Left lung (tissue), 10 donors: ENCODE measurements around the gene ANKRD65. TPM values are rescaled to one million over a fixed set of nuclear protein-coding genes. Genes with fewer than 3 reads are reported as not detected.

Experiments used
- ATAC-seq: fragments of 200-7000 bp; cut with Tn5 transposase; one replicate; pipeline ENCODE4 v1.9.1; 2020; ENCODE audit warnings: moderate library complexity
- DNase-seq, 4 donors: peaks; one replicate each; pipeline ENCODE4 v3.0.0-alpha.2; 2013 to 2020
- H3K27ac ChIP-seq, 2 donors: fragments of 200-600 bp; sonication (generic) in 1 of 2; one replicate each; pipeline versions ENCODE4 v1.5.0 to v1.8.0; 2020 to 2021
- H3K27me3 ChIP-seq, 2 donors: fragments of 200-600 bp; sonication (generic) in 1 of 2; one replicate each; pipeline versions ENCODE4 v1.5.0 to v1.8.0; 2020 to 2021
- H3K36me3 ChIP-seq, 2 donors: fragments of 200-600 bp; sonication (generic) in 1 of 2; one replicate each; pipeline versions ENCODE4 v1.5.0 to v1.8.0; 2020 to 2021
- H3K4me1 ChIP-seq, 2 donors: fragments of 200-600 bp; one replicate each; pipeline ENCODE4 v1.8.0; 2021
- H3K4me3 ChIP-seq, 2 donors: fragments of 200-600 bp; sonication (generic) in 1 of 2; one replicate each; pipeline versions ENCODE4 v1.5.0 to v1.8.0; 2020 to 2021; ENCODE audit warnings: mild to moderate bottlenecking in 1 of 2
- H3K9me3 ChIP-seq, 2 donors: fragments of 200-600 bp; sonication (generic) in 1 of 2; one replicate each; pipeline versions ENCODE4 v1.5.0 to v1.8.0; 2020 to 2021
- intact Hi-C, 2 donors: fragments of 100-400 bp; cut with DNase I; formaldehyde crosslinking; loops; one replicate each; pipeline versions ENCODE4 v1.11.2 to v1.14.2; 2022
- polyA plus RNA-seq, 6 donors: library from polyadenylated mRNA; unstranded; fragments of 120-200 nt; gene quantifications; one replicate each; pipeline ENCODE4 v1.2.1, GENCODE V29; 2013; ENCODE audit not compliant: insufficient read length in 6 of 6
- total RNA-seq, 2 donors: library from RNA; stranded (reverse); fragmentation: NEBNext Ultra II Directional; extraction: Animal tissue kit (Norgen Biotek cat#: 25700); gene quantifications; one replicate each; pipeline ENCODE4 v1.2.1, GENCODE V29; 2021
- TF ChIP-seq, protein P1 (sequence below), 2 donors: fragments of 200-600 bp; sonication (generic) in 1 of 2; IDR thresholded peaks; one replicate each; pipeline versions ENCODE4 v1.5.0 to v1.8.0; 2021; ENCODE audit warnings: antibody characterized with exemption in 2 of 2
- donor health status: DM: no; HTN: yes; CAD: no.
- donor health status: DM: no; HTN: no; CAD: no.

ANKRD65 gene
- total and polyA plus RNA-seq, 8 donors, result 18.4 to 41.6 (median 31.7) TPM

DNA sequence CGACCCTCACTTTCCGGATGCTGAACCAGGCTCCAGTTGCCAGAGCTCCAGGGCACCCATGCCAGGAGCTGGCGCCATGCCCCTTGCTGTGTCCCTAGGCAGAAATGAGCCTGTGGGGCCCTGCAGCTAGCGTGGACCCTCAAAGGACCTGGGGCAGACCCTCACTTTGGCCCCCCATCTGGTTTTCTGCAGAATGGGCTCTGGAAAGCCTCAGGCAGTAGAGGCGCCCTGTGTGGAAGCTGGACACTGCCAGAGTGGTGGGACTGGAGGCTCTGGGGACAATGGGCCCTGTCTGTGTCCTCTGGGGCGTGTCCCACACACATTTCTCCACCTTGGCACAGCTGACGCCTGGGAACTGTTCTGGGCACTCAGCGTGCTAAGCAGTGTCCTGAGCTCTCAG, 39.8 kb downstream of the ANKRD65 start:
- no peak for ATAC-seq
- Histone ChIP-seq H3K36me3 (peaks cover 0 to 36% of the 10 kb centered on the region in 2 donors), H3K27me3 (no peaks in the 10 kb centered on the region), H3K9me3 (no peaks in the 10 kb centered on the region), H3K27ac (no peak overlapping the region), H3K4me3 (no peak overlapping the region), H3K4me1 (peaks cover 0 to 3% of the 10 kb centered on the region in 2 donors)
- TF ChIP-seq, protein P1, sequence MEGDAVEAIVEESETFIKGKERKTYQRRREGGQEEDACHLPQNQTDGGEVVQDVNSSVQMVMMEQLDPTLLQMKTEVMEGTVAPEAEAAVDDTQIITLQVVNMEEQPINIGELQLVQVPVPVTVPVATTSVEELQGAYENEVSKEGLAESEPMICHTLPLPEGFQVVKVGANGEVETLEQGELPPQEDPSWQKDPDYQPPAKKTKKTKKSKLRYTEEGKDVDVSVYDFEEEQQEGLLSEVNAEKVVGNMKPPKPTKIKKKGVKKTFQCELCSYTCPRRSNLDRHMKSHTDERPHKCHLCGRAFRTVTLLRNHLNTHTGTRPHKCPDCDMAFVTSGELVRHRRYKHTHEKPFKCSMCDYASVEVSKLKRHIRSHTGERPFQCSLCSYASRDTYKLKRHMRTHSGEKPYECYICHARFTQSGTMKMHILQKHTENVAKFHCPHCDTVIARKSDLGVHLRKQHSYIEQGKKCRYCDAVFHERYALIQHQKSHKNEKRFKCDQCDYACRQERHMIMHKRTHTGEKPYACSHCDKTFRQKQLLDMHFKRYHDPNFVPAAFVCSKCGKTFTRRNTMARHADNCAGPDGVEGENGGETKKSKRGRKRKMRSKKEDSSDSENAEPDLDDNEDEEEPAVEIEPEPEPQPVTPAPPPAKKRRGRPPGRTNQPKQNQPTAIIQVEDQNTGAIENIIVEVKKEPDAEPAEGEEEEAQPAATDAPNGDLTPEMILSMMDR (IDR thresholded peaks at IDR 0.05), result no peak
- intact Hi-C loops, result no loop called here
- no peak for DNase-seq

DNA sequence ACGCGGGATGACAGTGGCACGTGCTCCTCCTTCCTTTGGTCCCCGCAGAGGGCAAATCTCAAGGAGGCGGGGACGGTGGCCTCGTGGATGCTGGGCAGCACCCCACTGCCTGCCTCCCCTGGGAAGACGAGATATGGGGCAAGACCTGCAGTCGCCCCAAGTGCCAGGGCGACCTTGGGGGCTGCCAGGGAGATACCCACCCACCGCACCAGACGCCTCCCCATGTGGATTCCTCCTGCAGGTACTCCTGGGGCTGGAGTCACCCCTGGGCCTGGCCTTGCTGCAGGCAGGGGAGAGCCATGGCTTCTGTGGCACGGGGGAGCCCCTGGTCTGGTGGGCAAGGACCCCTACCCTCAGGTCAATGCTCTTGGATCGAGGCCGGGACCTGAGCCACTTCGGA, 40.2 kb downstream of the ANKRD65 start:
- Histone ChIP-seq H3K4me3 (no peak overlapping the region), H3K36me3 (peaks cover 0 to 32% of the 10 kb centered on the region in 2 donors), H3K4me1 (peaks cover 0 to 7% of the 10 kb centered on the region in 2 donors), H3K27ac (no peak overlapping the region), H3K9me3 (no peaks in the 10 kb centered on the region), H3K27me3 (no peaks in the 10 kb centered on the region)
- DNase-seq (no peak), ATAC-seq (no peak)
- intact Hi-C loops, result no loop called here
- TF ChIP-seq, protein P1 (IDR thresholded peaks at IDR 0.05), result no peak

GRCh38 chr1:1377540-1378205, 43.4 kb downstream of the ANKRD65 start:
- H3K4me3 ChIP-seq, result no peak overlapping the region
- peak in 1 of 4 donors; percentile 59 for DNase-seq
- H3K36me3 ChIP-seq, result peaks cover 0 to 32% of the 10 kb centered on the region in 2 donors
- no peak for ATAC-seq
- peaks cover 11 to 26% of the 10 kb centered on the region in 2 donors for H3K4me1 ChIP-seq
- no peaks in the 10 kb centered on the region for H3K9me3 ChIP-seq
- no peaks in the 10 kb centered on the region for H3K27me3 ChIP-seq
- TF ChIP-seq, protein P1 (IDR thresholded peaks at IDR 0.05), result no peak
- intact Hi-C loops, result no loop called here
- no peak overlapping the region for H3K27ac ChIP-seq

DNA sequence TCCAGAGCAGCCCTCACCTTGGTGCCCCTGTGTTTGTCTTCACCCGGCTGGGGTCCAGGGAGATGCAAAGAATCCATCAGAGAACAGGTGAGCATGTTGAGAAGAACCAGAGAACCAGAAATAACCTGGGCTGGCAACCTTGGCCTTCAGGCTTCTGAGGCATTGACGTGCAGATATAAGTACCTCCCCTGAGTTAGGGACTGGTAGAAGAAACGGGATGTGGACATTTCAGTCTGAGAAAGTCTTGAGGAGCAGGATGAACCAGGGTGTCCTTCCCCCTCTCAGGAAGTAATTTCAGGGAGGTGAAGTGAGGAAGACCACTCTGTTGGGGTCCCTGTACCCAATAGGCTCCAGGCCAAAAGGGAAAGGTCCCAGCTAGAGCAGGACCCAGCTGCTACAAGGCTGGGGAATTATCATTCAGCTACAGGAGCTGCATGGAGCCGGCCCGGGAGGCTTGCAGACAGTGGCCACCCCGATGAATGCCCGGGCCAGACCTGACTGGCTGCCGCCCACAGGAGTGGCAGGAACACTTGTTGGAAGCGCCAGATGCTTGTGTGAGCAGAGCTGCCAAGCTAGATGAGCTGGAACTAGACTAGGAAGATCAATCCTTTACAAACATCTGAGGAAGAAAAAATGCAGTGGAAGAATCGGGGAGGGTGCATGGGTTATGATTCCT, 44.4 kb downstream of the ANKRD65 start:
- intact Hi-C loops, result no loop called here
- TF ChIP-seq, protein P1 (IDR thresholded peaks at IDR 0.05), result no peak
- Histone ChIP-seq H3K36me3 (peaks cover 0 to 29% of the 10 kb centered on the region in 2 donors), H3K9me3 (no peaks in the 10 kb centered on the region), H3K27ac (no peak overlapping the region), H3K27me3 (no peaks in the 10 kb centered on the region), H3K4me1 (peaks cover 16 to 36% of the 10 kb centered on the region in 2 donors), H3K4me3 (peak overlapping the region in 1 of 2 donors; percentile 80)
- DNase-seq, result peak in 1 of 4 donors; percentile 44
- no peak for ATAC-seq

- peaks cover 0 to 14% of the 10 kb centered on the region in 2 donors for H3K36me3 ChIP-seq
- peak within 1 kb of the TSS; percentile 93 to 94 for H3K27ac ChIP-seq
- H3K4me3 ChIP-seq, result peak within 1 kb of the TSS; percentile 80 to 96
- TF ChIP-seq, protein P1 (IDR thresholded peaks at IDR 0.05), result no peak
- no peaks in the 10 kb centered on the region for H3K9me3 ChIP-seq
- peak; percentile 98 to 100 (median 99) for DNase-seq
- no peaks in the 10 kb centered on the region for H3K27me3 ChIP-seq
- ATAC-seq, result peak; percentile 95
- intact Hi-C loops, result no loop called here
- H3K4me1 ChIP-seq, result peaks cover 18 to 46% of the 10 kb centered on the region in 2 donors
Observed at GRCh38 chr1:1374929-1375662, 46.0 kb downstream of the ANKRD65 start, which contains the start of gene AURKAIP1. TSS of gene AURKAIP1 (minus strand) at chr1:1375207. CDS start at chr1:1374756, 451 bp downstream.
